ENCODE results near the gene ABR.

ABR gene

GRCh38 chr17:1186214-1186820 is 6.5 kb upstream of the ABR start:
- Histone ChIP-seq H3K4me3 (ENCODE audit: low read length in 2 of 2) (peak overlapping the region; percentile 57 to 73), H3K9me3 (ENCODE audit: control insufficient read depth in 2 of 2, low read length in 2 of 2) (no peaks in the 10 kb centered on the region), H3K9ac (ENCODE audit: low read length in 2 of 2) (peak overlapping the region; percentile 28 to 66), H3K27me3 (ENCODE audit: control insufficient read depth in 1 of 2, insufficient read depth in 2 of 2, low read length in 2 of 2) (no peaks in the 10 kb centered on the region), H3K4me1 (ENCODE audit: control insufficient read depth, insufficient read depth, low read length) (peaks cover 34% of the 10 kb centered on the region), H3K27ac (ENCODE audit: low read length) (peak overlapping the region; percentile 62), H3K36me3 (ENCODE audit: control insufficient read depth in 2 of 2, insufficient read depth in 2 of 2, low read length in 2 of 2) (no peaks in the 10 kb centered on the region)

DNA sequence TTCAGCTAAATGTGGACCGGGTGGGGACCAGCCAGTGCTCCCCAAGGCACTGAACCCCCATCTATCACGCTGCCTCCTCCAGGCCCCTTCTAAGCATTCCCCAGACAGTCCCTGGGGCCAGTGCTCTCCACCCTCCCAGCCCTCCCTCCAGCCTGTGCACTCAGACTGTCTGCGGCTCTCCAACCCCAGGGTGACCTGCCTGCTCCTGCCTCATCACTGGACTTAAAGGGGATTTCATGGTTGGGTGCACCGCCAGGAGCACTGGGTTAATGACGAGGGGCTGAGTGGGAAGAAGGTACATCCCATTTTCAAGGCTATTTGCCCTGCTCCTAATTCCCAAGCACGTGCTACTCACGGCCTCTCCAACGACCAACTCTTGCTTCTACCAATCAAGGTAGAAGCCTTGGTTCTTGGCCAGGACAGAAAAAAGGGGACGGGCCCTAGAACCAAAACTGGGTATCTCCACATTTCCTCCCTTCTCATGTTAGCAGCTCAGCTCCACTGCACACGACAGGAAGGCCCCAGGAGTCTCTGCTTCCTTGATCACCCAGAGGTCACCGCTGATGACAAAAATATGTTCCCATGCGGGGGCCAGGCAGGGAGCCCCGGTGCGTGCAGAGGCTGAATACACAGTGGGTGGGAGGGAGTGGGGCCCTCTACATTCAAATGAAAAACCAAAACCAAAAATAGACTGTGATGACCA is 3.5 kb upstream of the ABR start:
- peaks cover 34% of the 10 kb centered on the region for H3K4me1 ChIP-seq (ENCODE audit: control insufficient read depth, insufficient read depth, low read length)
- H3K27me3 ChIP-seq (ENCODE audit: control insufficient read depth in 1 of 2, insufficient read depth in 2 of 2, low read length in 2 of 2): no peaks in the 10 kb centered on the region
- H3K9me3 ChIP-seq (ENCODE audit: control insufficient read depth in 2 of 2, low read length in 2 of 2): no peaks in the 10 kb centered on the region
- no peak overlapping the region for H3K9ac ChIP-seq (ENCODE audit: low read length in 2 of 2)
- H3K36me3 ChIP-seq (ENCODE audit: control insufficient read depth in 2 of 2, insufficient read depth in 2 of 2, low read length in 2 of 2): no peaks in the 10 kb centered on the region
- no peak overlapping the region for H3K4me3 ChIP-seq (ENCODE audit: low read length in 2 of 2)
- H3K27ac ChIP-seq (ENCODE audit: low read length): no peak overlapping the region

GRCh38 chr17:1182811-1183170 is 3.0 kb upstream of the ABR start:
- no peak overlapping the region for H3K27ac ChIP-seq (ENCODE audit: low read length)
- no peak overlapping the region for H3K4me3 ChIP-seq (ENCODE audit: low read length in 2 of 2)

DNA sequence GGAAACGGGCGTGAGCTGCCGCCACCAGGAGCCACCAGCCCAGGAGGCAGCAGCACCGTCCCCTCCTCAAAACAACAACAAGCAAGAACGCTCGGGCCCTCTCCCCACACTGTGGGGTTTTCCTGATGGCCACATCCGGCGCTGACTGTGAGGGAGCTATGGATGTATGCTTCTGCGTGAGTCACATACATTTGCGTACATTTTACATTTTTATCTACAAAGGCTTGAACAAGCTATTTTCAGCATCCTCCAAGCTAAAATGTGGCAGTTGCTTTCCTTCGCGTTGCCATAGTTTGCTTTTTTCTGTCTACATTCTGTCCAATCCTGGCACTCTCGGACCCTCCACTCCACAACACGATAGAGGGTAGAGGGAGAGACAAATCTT is 2.0 kb upstream of the ABR start:
- H3K9me3 ChIP-seq (ENCODE audit: control insufficient read depth in 2 of 2, low read length in 2 of 2): no peaks in the 10 kb centered on the region
- H3K9ac ChIP-seq (ENCODE audit: low read length in 2 of 2): no peak overlapping the region
- H3K36me3 ChIP-seq (ENCODE audit: control insufficient read depth in 2 of 2, insufficient read depth in 2 of 2, low read length in 2 of 2): no peaks in the 10 kb centered on the region
- no peak overlapping the region for H3K27ac ChIP-seq (ENCODE audit: low read length)
- peaks cover 36% of the 10 kb centered on the region for H3K4me1 ChIP-seq (ENCODE audit: control insufficient read depth, insufficient read depth, low read length)
- H3K27me3 ChIP-seq (ENCODE audit: control insufficient read depth in 1 of 2, insufficient read depth in 2 of 2, low read length in 2 of 2): no peaks in the 10 kb centered on the region
- H3K4me3 ChIP-seq (ENCODE audit: low read length in 2 of 2): no peak overlapping the region

More at GRCh38 chr17:1182811-1183170, 3.0 kb upstream of the ABR start:
- H3K36me3 ChIP-seq (ENCODE audit: control insufficient read depth in 2 of 2, insufficient read depth in 2 of 2, low read length in 2 of 2): no peaks in the 10 kb centered on the region
- H3K9me3 ChIP-seq (ENCODE audit: control insufficient read depth in 2 of 2, low read length in 2 of 2): no peaks in the 10 kb centered on the region
- no peaks in the 10 kb centered on the region for H3K27me3 ChIP-seq (ENCODE audit: control insufficient read depth in 1 of 2, insufficient read depth in 2 of 2, low read length in 2 of 2)
- H3K9ac ChIP-seq (ENCODE audit: low read length in 2 of 2): no peak overlapping the region
- H3K4me1 ChIP-seq (ENCODE audit: control insufficient read depth, insufficient read depth, low read length): peaks cover 35% of the 10 kb centered on the region

GRCh38 chr17:1180958-1181752 is 1.4 kb upstream of the ABR start:
- no peaks in the 10 kb centered on the region for H3K27me3 ChIP-seq (ENCODE audit: control insufficient read depth in 1 of 2, insufficient read depth in 2 of 2, low read length in 2 of 2)
- peak overlapping the region; percentile 64 for H3K27ac ChIP-seq (ENCODE audit: low read length)
- no peak overlapping the region for H3K4me3 ChIP-seq (ENCODE audit: low read length in 2 of 2)
- H3K9ac ChIP-seq (ENCODE audit: low read length in 2 of 2): no peak overlapping the region
- H3K9me3 ChIP-seq (ENCODE audit: control insufficient read depth in 2 of 2, low read length in 2 of 2): no peaks in the 10 kb centered on the region
- H3K4me1 ChIP-seq (ENCODE audit: control insufficient read depth, insufficient read depth, low read length): peaks cover 30% of the 10 kb centered on the region
- H3K36me3 ChIP-seq (ENCODE audit: control insufficient read depth in 2 of 2, insufficient read depth in 2 of 2, low read length in 2 of 2): no peaks in the 10 kb centered on the region

DNA sequence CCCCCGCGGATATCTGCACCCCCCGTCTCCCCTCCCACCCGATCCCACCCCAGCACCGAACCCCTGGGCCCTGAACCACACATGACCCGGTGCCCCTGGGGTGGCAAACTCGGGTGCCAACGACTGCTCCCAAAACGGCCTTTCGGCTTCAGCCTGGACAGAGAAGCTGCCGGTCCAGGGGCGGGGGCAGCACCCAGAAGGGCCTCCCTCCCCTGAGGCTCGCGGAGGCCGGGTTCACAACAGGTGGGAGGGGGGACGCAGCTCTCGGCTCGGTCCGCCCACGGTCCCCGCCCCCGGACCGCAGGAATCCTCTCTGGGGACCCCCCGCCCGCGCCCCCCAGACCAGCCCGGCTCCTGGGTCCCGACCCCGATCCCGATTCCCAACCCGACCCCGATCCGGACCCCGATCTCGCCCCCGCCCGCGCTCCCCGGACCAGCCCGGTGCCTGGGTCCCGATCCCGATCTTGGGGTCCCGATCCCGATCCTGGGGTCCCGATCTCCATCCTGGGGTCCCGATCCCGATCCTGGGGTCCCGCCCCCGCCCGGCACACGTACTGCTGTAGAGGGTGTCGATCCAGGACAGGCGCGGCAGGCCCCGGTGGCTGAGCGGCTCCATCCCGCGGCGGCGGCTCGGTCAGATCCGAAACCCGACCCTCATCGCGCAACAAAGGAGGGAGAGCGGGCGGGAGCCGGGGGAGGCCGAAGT is 516 bp downstream of the ABR start:
- no peak overlapping the region for H3K27ac ChIP-seq (ENCODE audit: low read length)
- H3K27me3 ChIP-seq (ENCODE audit: control insufficient read depth in 1 of 2, insufficient read depth in 2 of 2, low read length in 2 of 2): no peaks in the 10 kb centered on the region
- H3K4me1 ChIP-seq (ENCODE audit: control insufficient read depth, insufficient read depth, low read length): peaks cover 28% of the 10 kb centered on the region
- no peaks in the 10 kb centered on the region for H3K9me3 ChIP-seq (ENCODE audit: control insufficient read depth in 2 of 2, low read length in 2 of 2)
- H3K9ac ChIP-seq (ENCODE audit: low read length in 2 of 2): peak overlapping the region; percentile 36 to 69
- H3K36me3 ChIP-seq (ENCODE audit: control insufficient read depth in 2 of 2, insufficient read depth in 2 of 2, low read length in 2 of 2): no peaks in the 10 kb centered on the region
- H3K4me3 ChIP-seq (ENCODE audit: low read length in 2 of 2): peak overlapping the region; percentile 66 to 73

DNA sequence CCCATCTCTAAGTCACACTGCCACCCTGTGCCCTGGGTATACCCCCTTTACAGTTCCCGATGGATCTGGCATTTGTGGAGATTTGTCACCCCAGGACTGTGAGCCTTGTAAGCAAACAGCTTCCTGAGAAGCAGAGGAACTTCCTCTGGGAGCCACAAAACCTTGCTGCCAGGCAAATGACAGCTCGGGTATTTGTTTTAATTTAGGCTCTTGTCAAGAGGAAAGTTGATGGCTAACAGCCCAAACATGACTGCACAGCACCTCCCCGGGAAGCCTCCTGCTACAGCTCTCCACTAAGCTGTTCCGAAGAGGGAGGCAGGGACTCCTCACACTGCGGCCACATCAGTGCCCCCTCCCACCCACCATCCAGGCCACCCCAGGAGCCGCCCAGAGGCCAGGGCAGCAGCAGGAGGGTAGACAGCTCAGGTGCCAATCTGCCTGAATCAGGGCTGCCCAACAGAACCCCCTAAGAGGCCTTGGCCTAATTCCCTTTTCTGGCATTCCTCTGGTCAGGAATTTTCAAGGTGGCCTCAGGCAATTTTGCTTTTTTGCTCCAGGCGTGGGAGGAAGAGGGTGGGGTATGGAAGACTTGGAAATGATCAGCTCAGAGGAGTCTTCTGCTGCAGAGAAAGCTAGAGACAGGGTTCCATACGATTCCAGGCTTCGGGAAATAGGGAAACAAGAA is 2.6 kb downstream of the ABR start:
- no peaks in the 10 kb centered on the region for H3K27me3 ChIP-seq (ENCODE audit: control insufficient read depth in 1 of 2, insufficient read depth in 2 of 2, low read length in 2 of 2)
- H3K4me1 ChIP-seq (ENCODE audit: control insufficient read depth, insufficient read depth, low read length): peaks cover 30% of the 10 kb centered on the region
- no peaks in the 10 kb centered on the region for H3K36me3 ChIP-seq (ENCODE audit: control insufficient read depth in 2 of 2, insufficient read depth in 2 of 2, low read length in 2 of 2)
- H3K9ac ChIP-seq (ENCODE audit: low read length in 2 of 2): peak overlapping the region in 1 of 2 donors; percentile 29
- H3K27ac ChIP-seq (ENCODE audit: low read length): no peak overlapping the region
- no peaks in the 10 kb centered on the region for H3K9me3 ChIP-seq (ENCODE audit: control insufficient read depth in 2 of 2, low read length in 2 of 2)
- H3K4me3 ChIP-seq (ENCODE audit: low read length in 2 of 2): peak overlapping the region in 1 of 2 donors; percentile 8

GRCh38 chr17:1174263-1174880 is 5.4 kb downstream of the ABR start:
- H3K9ac ChIP-seq (ENCODE audit: low read length in 2 of 2): no peak overlapping the region
- H3K9me3 ChIP-seq (ENCODE audit: control insufficient read depth in 2 of 2, low read length in 2 of 2): no peaks in the 10 kb centered on the region
- H3K4me1 ChIP-seq (ENCODE audit: control insufficient read depth, insufficient read depth, low read length): peaks cover 26% of the 10 kb centered on the region
- H3K4me3 ChIP-seq (ENCODE audit: low read length in 2 of 2): no peak overlapping the region
- H3K27ac ChIP-seq (ENCODE audit: low read length): no peak overlapping the region
- H3K36me3 ChIP-seq (ENCODE audit: control insufficient read depth in 2 of 2, insufficient read depth in 2 of 2, low read length in 2 of 2): no peaks in the 10 kb centered on the region
- no peaks in the 10 kb centered on the region for H3K27me3 ChIP-seq (ENCODE audit: control insufficient read depth in 1 of 2, insufficient read depth in 2 of 2, low read length in 2 of 2)

DNA sequence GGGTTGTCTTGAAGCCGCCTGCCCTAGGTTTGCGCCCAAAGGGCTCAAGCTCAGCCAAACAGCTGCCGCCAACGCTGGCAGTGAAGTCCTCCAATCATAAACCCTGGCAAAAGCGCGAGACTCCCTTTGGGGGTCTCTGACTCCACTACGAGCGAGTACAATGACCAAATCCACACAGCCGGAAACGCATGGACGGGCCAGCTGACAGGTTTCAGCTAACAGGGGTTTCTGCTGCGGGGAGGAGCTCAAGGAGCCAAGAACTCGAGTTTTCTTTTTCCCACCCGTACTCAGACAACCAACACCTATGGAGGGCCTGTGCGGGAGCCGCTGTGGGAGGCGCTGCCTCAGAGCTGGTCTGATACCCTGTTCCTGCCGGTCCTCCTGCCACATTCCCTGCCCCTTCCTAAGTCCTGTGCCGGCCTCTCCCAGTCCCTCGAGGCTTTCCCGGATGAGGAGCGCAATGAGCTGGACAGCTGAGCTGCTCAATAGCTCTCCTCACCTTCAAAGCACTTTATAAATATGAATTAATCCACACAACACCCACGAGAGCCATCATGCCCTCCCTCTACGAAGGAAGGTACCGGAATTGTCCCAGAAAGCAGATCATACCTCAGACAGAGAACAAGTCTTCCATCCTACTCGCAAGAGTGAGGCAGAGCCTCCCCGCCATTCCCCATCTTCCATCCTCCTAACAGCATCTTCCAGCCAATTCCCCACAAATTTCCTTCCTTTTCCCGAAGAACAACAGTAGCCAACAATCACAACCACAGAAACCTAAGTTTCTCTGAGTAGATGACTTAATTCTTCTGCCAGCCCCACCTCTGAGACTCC is 6.1 kb downstream of the ABR start:
- Histone ChIP-seq H3K4me3 (ENCODE audit: low read length in 2 of 2) (no peak overlapping the region), H3K4me1 (ENCODE audit: control insufficient read depth, insufficient read depth, low read length) (peaks cover 21% of the 10 kb centered on the region), H3K9ac (ENCODE audit: low read length in 2 of 2) (no peak overlapping the region), H3K36me3 (ENCODE audit: control insufficient read depth in 2 of 2, insufficient read depth in 2 of 2, low read length in 2 of 2) (no peaks in the 10 kb centered on the region), H3K27ac (ENCODE audit: low read length) (no peak overlapping the region), H3K9me3 (ENCODE audit: control insufficient read depth in 2 of 2, low read length in 2 of 2) (no peaks in the 10 kb centered on the region), H3K27me3 (ENCODE audit: control insufficient read depth in 1 of 2, insufficient read depth in 2 of 2, low read length in 2 of 2) (no peaks in the 10 kb centered on the region)
